GM19025 (cell line): ENCODE data around the gene CLP1.
A peak's percentile ranks its signal among the peaks of the same experiment; 100 is the strongest.
"Not testable (repeated sequence)": the region's sequence is repeated elsewhere in the genome, so short reads cannot be mapped to it uniquely, and the experiment has no call there.

ENCODE experiments used
- ATAC-seq: cut with Tn5 transposase; IDR thresholded peaks from one replicate; pipeline ENCODE4 v1.9.1; 2021; ENCODE audit warnings: mild to moderate bottlenecking, low read depth, moderate library complexity; ENCODE audit not compliant: unreplicated experiment

Gene CLP1

GRCh38 chr11:57659669-57660068 is 2.1 kb downstream of the CLP1 start:
- no peak for ATAC-seq

- ATAC-seq = no peak
Observed at GRCh38 chr11:57662893-57663292, 5.3 kb downstream of the CLP1 start.

- no peak for ATAC-seq
Observed at GRCh38 chr11:57663975-57664374, 6.4 kb downstream of the CLP1 start.

- ATAC-seq = peak; percentile 53
Observed at GRCh38 chr11:57667117-57667735, 9.7 kb downstream of the CLP1 start.

GRCh38 chr11:57667736-57668433 is 10.3 kb downstream of the CLP1 start, which contains the start of gene ZDHHC5:
Gene ZDHHC5 (plus strand): TSS chr11:57668114. CDS start chr11:57673091, 4,977 bp downstream.
- ATAC-seq = peak; percentile 84

GRCh38 chr11:57668434-57668782 is 10.8 kb downstream of the CLP1 start:
- peak; percentile 4 for ATAC-seq

GRCh38 chr11:57674251-57674650 is 16.7 kb downstream of the CLP1 start:
- no peak for ATAC-seq

GRCh38 chr11:57675176-57675941 is 17.8 kb downstream of the CLP1 start:
- no peak for ATAC-seq

- no peak for ATAC-seq
Observed at GRCh38 chr11:57679396-57679795, 21.8 kb downstream of the CLP1 start.

- no peak for ATAC-seq
Observed at GRCh38 chr11:57680552-57680874, 23.0 kb downstream of the CLP1 start.

GRCh38 chr11:57681168-57681567 is 23.6 kb downstream of the CLP1 start:
- ATAC-seq = no peak

GRCh38 chr11:57690474-57690873 is 32.9 kb downstream of the CLP1 start:
- not testable (repeated sequence) for ATAC-seq

GRCh38 chr11:57698843-57699365 is 41.3 kb downstream of the CLP1 start:
- ATAC-seq = no peak

- ATAC-seq = no peak
Observed at GRCh38 chr11:57699813-57700212, 42.3 kb downstream of the CLP1 start.

- no peak for ATAC-seq
Observed at GRCh38 chr11:57700425-57700824, 42.9 kb downstream of the CLP1 start.

GRCh38 chr11:57703341-57703740 is 45.8 kb downstream of the CLP1 start:
- no peak for ATAC-seq

- no peak for ATAC-seq
Observed at GRCh38 chr11:57704932-57705331, 47.4 kb downstream of the CLP1 start.

GRCh38 chr11:57705432-57705831 is 47.9 kb downstream of the CLP1 start:
- not testable (repeated sequence) for ATAC-seq

- no peak for ATAC-seq
Observed at GRCh38 chr11:57709802-57710367, 52.3 kb downstream of the CLP1 start.
